ENCODE results near the gene FIG4. TPM values are rescaled to one million over a fixed set of nuclear protein-coding genes. Genes with fewer than 3 reads are reported as not detected.

FIG4 gene
- total RNA-seq, 2 donors from 2014 or later = 20.8 to 22.6 TPM

GRCh38 chr6:109655761-109656262, 35.3 kb upstream of the FIG4 start:
- no peaks in the 10 kb centered on the region for H3K36me3 Mint-ChIP-seq (ENCODE audit: low read depth)
- Histone ChIP-seq H3K27ac (ENCODE audit: low read depth, low read length) (no peak overlapping the region), H3K9ac (ENCODE audit: extremely low read depth, low read length, poor library complexity, severe bottlenecking) (no peak overlapping the region), H3K36me3 (ENCODE audit: control insufficient read depth, insufficient read depth, low read length) (no peaks in the 10 kb centered on the region), H3K27me3 (ENCODE audit: control insufficient read depth, insufficient read depth, low read length, poor library complexity, severe bottlenecking) (no peaks in the 10 kb centered on the region), H3K9me3 (ENCODE audit: control insufficient read depth, low read length) (no peaks in the 10 kb centered on the region), H3K4me3 (ENCODE audit: low read length) (no peak overlapping the region), H3K4me1 (ENCODE audit: control insufficient read depth, insufficient read depth, low read length) (no peaks in the 10 kb centered on the region)
- no peak overlapping the region for H3K4me3 Mint-ChIP-seq
- H3K27me3 Mint-ChIP-seq (ENCODE audit: insufficient read depth) = no peaks in the 10 kb centered on the region
- H3K27ac Mint-ChIP-seq = no peak overlapping the region
- WGBS, 2 experiments (ENCODE audit: insufficient coverage in 1 of 2, insufficient read length in 1 of 2) = 90 to 93% methylated on average over 5 to 6 of the region's 6 CpGs
- no peak for DNase-seq
- TF ChIP-seq CTCF (conservative IDR thresholded peaks at IDR 0.05) = no peak
- H3K4me1 Mint-ChIP-seq = no peaks in the 10 kb centered on the region
- no peaks in the 10 kb centered on the region for H3K9me3 Mint-ChIP-seq

GRCh38 chr6:109660526-109661320, 30.4 kb upstream of the FIG4 start:
- no peaks in the 10 kb centered on the region for H3K27me3 Mint-ChIP-seq (ENCODE audit: insufficient read depth)
- H3K9ac ChIP-seq (ENCODE audit: extremely low read depth, low read length, poor library complexity, severe bottlenecking) = no peak overlapping the region
- H3K4me3 ChIP-seq (ENCODE audit: low read length) = no peak overlapping the region
- no peak overlapping the region for H3K4me3 Mint-ChIP-seq
- no peak for DNase-seq
- H3K36me3 ChIP-seq (ENCODE audit: control insufficient read depth, insufficient read depth, low read length) = no peaks in the 10 kb centered on the region
- H3K4me1 ChIP-seq (ENCODE audit: control insufficient read depth, insufficient read depth, low read length) = no peaks in the 10 kb centered on the region
- H3K27me3 ChIP-seq (ENCODE audit: control insufficient read depth, insufficient read depth, low read length, poor library complexity, severe bottlenecking) = no peaks in the 10 kb centered on the region
- no peak overlapping the region for H3K27ac ChIP-seq (ENCODE audit: low read depth, low read length)
- H3K36me3 Mint-ChIP-seq (ENCODE audit: low read depth) = no peaks in the 10 kb centered on the region
- no peaks in the 10 kb centered on the region for H3K9me3 ChIP-seq (ENCODE audit: control insufficient read depth, low read length)
- no peak for TF ChIP-seq CTCF (conservative IDR thresholded peaks at IDR 0.05)
- H3K27ac Mint-ChIP-seq = no peak overlapping the region
- no peaks in the 10 kb centered on the region for H3K9me3 Mint-ChIP-seq
- no peaks in the 10 kb centered on the region for H3K4me1 Mint-ChIP-seq
- 81% methylated on average over 1 of the region's 1 CpG; no CpG with 5 or more reads in 1 of the 2 experiments for WGBS, 2 experiments (ENCODE audit: insufficient coverage in 1 of 2, insufficient read length in 1 of 2)

- no peaks in the 10 kb centered on the region for H3K9me3 ChIP-seq (ENCODE audit: control insufficient read depth, low read length)
- no peaks in the 10 kb centered on the region for H3K27me3 Mint-ChIP-seq (ENCODE audit: insufficient read depth)
- H3K4me3 Mint-ChIP-seq = no peak overlapping the region
- H3K27me3 ChIP-seq (ENCODE audit: control insufficient read depth, insufficient read depth, low read length, poor library complexity, severe bottlenecking) = no peaks in the 10 kb centered on the region
- no peaks in the 10 kb centered on the region for H3K4me1 Mint-ChIP-seq
- H3K27ac ChIP-seq (ENCODE audit: low read depth, low read length) = no peak overlapping the region
- DNase-seq = no peak
- H3K9me3 Mint-ChIP-seq = no peaks in the 10 kb centered on the region
- WGBS, 2 experiments (ENCODE audit: insufficient coverage in 1 of 2, insufficient read length in 1 of 2) = 79 to 83% methylated on average over 2 of the region's 2 CpGs
- H3K36me3 Mint-ChIP-seq (ENCODE audit: low read depth) = no peaks in the 10 kb centered on the region
- no peak overlapping the region for H3K27ac Mint-ChIP-seq
- H3K4me3 ChIP-seq (ENCODE audit: low read length) = no peak overlapping the region
- no peak for TF ChIP-seq CTCF (conservative IDR thresholded peaks at IDR 0.05)
- no peak overlapping the region for H3K9ac ChIP-seq (ENCODE audit: extremely low read depth, low read length, poor library complexity, severe bottlenecking)
- H3K36me3 ChIP-seq (ENCODE audit: control insufficient read depth, insufficient read depth, low read length) = no peaks in the 10 kb centered on the region
- H3K4me1 ChIP-seq (ENCODE audit: control insufficient read depth, insufficient read depth, low read length) = no peaks in the 10 kb centered on the region
Measured at GRCh38 chr6:109662192-109662591, 28.9 kb upstream of the FIG4 start.

Data from endodermal cell (in vitro differentiated cells).